IgD-negative memory B cell (primary cell): ENCODE measurements around the gene TAC4. TPM values are rescaled to one million over a fixed set of nuclear protein-coding genes. Genes with fewer than 3 reads are reported as not detected.

Source experiments
- H3K27ac Mint-ChIP-seq, 3 donors: one replicate each; pipeline ENCODE4 v1.8.0; 2020 to 2022; ENCODE audit warnings: mild to moderate bottlenecking in 3 of 3, mixed read lengths in 3 of 3, moderate library complexity in 1 of 3
- H3K27me3 Mint-ChIP-seq: one replicate; pipeline ENCODE4 v1.8.0; 2021; ENCODE audit warnings: mixed read lengths
- H3K36me3 Mint-ChIP-seq: one replicate; pipeline ENCODE4 v1.8.0; 2020; ENCODE audit warnings: mild to moderate bottlenecking, mixed read lengths
- H3K4me1 Mint-ChIP-seq, 3 donors: one replicate each; pipeline ENCODE4 v1.8.0; 2020 to 2022; ENCODE audit warnings: mixed read lengths in 3 of 3, mild to moderate bottlenecking in 1 of 3
- H3K4me3 Mint-ChIP-seq, 4 donors: one replicate each; pipeline ENCODE4 v1.8.0; 2020 to 2022; ENCODE audit warnings: mild to moderate bottlenecking in 4 of 4, mixed read lengths in 4 of 4, moderate library complexity in 3 of 4
- H3K9me3 Mint-ChIP-seq, 3 donors: one replicate each; pipeline ENCODE4 v1.8.0; 2020 to 2021; ENCODE audit warnings: mixed read lengths in 3 of 3, mild to moderate bottlenecking in 1 of 3
- polyA plus RNA-seq: library from polyadenylated mRNA; unstranded; fragments of 300-500 nt; fragmentation: Illumina TruSeq; gene quantifications from one replicate; pipeline ENCODE4 v1.2.3, GENCODE V29; 2021

TAC4 gene
- polyA plus RNA-seq, 1 donor from 2014 or later: not detected

DNA sequence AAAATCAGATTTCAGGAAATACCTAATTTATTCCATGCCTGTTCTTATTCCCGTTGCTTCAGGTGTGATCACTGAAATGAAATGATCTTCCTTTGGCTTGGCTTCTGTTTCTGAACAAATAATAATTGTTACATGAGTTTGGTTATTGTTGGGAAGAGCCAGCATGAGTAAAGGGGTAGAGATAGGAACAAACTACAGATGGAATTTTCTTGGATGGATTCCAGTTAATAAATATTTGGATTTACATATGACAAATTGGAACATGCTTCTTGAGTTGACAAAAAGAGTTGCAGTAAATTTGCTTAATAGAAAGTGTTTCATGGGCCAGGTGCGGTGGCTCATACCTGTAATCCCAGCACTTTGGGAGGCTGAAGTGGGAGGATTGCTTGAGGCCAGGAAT is 28.2 kb downstream of the TAC4 start:
- peak overlapping the region in 1 of 3 donors; percentile 45 for H3K27ac Mint-ChIP-seq
- H3K27me3 Mint-ChIP-seq: no peaks in the 10 kb centered on the region
- peaks cover 2% of the 10 kb centered on the region for H3K36me3 Mint-ChIP-seq
- peaks cover 0 to 4% (median 0%) of the 10 kb centered on the region in 3 donors for H3K4me1 Mint-ChIP-seq
- H3K4me3 Mint-ChIP-seq: no peak overlapping the region
- no peaks in the 10 kb centered on the region for H3K9me3 Mint-ChIP-seq

DNA sequence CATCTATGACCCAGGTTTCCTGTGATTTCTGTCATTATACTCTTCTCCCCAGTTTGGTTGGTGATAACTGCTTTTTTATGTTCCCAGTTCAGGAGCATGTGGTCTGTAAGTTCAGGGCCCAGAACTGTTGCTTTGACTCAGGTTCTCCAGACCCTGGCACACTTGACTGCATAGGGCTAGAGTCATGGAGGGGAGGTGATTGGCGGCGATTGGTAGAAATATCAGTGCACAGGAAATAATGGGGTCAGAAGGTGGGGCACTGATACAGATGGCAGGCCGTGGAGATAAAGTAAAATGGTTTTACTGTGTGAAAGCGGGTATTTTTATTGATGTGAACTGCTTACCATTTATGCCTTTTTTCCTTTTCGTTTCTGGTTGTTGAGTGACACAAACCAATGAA is 28.7 kb downstream of the TAC4 start:
- H3K27me3 Mint-ChIP-seq: no peaks in the 10 kb centered on the region
- peak overlapping the region in 1 of 3 donors; percentile 45 for H3K27ac Mint-ChIP-seq
- H3K36me3 Mint-ChIP-seq: peaks cover 2% of the 10 kb centered on the region
- H3K4me3 Mint-ChIP-seq: no peak overlapping the region
- H3K4me1 Mint-ChIP-seq: peaks cover 0 to 4% (median 0%) of the 10 kb centered on the region in 3 donors
- no peaks in the 10 kb centered on the region for H3K9me3 Mint-ChIP-seq

DNA sequence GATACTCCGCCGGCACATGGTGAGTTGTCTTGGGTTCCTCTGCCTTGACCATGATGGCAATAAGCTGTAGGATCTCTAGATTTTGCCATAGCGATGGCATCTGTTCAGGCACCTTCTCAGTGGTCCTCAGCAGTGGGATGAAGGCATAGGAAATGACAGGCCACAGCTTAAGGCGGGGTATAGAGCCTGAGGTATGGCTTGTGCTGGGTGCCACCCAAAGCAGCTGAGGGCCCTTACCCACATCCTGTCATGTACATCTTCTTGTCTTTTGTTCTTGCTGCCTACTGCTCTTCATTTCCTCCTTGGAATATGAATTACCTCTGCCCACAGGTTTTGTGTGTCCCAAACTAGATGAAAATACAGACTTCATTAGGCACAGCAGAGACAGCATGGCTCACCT is 29.9 kb downstream of the TAC4 start:
- no peak overlapping the region for H3K4me3 Mint-ChIP-seq
- H3K27me3 Mint-ChIP-seq: no peaks in the 10 kb centered on the region
- H3K36me3 Mint-ChIP-seq: no peaks in the 10 kb centered on the region
- H3K9me3 Mint-ChIP-seq: no peaks in the 10 kb centered on the region
- H3K27ac Mint-ChIP-seq: peak overlapping the region; percentile 47 to 95 (median 63)
- peaks cover 0 to 4% (median 0%) of the 10 kb centered on the region in 3 donors for H3K4me1 Mint-ChIP-seq

- Mint-ChIP-seq H3K4me3 (no peak overlapping the region), H3K27ac (peak overlapping the region in 1 of 3 donors; percentile 28), H3K4me1 (peaks cover 0 to 2% (median 0%) of the 10 kb centered on the region in 3 donors), H3K36me3 (no peaks in the 10 kb centered on the region), H3K27me3 (no peaks in the 10 kb centered on the region), H3K9me3 (no peaks in the 10 kb centered on the region)
Measured at GRCh38 chr17:49815761-49816281, 32.0 kb downstream of the TAC4 start.

DNA sequence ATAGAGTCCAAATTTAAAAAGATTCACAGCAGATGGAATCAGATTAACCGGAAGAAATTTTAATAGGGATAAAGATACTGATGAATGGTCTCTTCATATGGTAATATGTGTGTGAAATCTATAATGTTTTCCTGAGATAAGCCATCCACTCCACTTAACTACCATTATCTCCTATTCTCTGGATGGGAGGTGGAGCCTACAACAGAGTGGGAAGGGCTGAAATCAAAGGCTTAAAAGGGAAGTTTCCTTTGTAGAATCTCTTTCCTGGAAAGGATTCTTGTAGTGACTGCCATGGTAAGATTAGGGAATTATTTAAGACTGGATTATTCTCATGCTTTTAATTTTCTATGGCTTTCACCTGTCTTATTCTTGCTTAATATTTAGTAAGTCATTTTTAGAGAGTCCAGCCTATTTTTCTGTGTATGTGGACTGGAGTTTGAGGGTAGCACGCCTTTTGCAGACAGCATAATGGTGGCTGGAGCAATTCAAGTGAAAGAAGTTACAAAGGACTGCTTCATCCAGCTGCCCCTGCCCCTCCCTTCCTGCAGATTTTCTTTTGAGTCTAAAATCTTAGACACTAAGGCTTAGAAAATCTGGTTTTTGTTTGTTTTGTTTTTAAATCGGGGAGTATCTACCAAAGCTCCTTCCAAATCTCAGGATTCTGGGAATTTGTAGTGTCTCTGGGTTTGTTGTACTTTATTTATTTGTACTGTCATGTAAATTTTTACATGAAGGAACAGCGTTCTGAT is 32.9 kb downstream of the TAC4 start:
- peaks cover 0 to 2% (median 0%) of the 10 kb centered on the region in 3 donors for H3K4me1 Mint-ChIP-seq
- H3K36me3 Mint-ChIP-seq: no peaks in the 10 kb centered on the region
- no peak overlapping the region for H3K27ac Mint-ChIP-seq

DNA sequence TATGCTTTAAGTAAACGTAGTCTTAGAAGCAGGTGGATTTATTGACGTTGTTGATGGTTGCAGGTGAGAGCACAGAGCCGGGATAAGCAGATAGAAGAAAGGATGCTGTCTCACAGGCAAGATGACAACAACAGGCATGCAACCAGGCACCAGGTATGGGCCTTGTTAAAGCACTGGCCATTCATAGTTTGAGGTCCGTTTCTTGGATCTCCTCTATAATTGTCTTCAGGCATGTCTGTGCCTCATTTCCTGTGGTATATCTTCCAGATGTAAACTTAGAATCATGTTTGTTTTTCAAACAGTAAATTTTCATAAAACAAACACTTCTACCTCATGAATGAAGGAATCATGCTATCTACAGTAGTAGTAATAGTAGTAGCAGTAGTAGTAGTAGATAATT is 38.8 kb downstream of the TAC4 start:
- peaks cover 3 to 7% (median 6%) of the 10 kb centered on the region in 3 donors for H3K4me1 Mint-ChIP-seq
- H3K27ac Mint-ChIP-seq: no peak overlapping the region
- no peaks in the 10 kb centered on the region for H3K27me3 Mint-ChIP-seq
- peaks cover 9% of the 10 kb centered on the region for H3K36me3 Mint-ChIP-seq
- no peaks in the 10 kb centered on the region for H3K9me3 Mint-ChIP-seq
- no peak overlapping the region for H3K4me3 Mint-ChIP-seq

More for the DNA sequence above, 32.9 kb downstream of the TAC4 start:
- Mint-ChIP-seq H3K4me3 (no peak overlapping the region), H3K27me3 (no peaks in the 10 kb centered on the region), H3K9me3 (no peaks in the 10 kb centered on the region)

GRCh38 chr17:49798738-49799137 is 49.1 kb downstream of the TAC4 start:
- no peak overlapping the region for H3K4me3 Mint-ChIP-seq
- H3K27me3 Mint-ChIP-seq: no peaks in the 10 kb centered on the region
- H3K4me1 Mint-ChIP-seq: peaks cover 6 to 16% (median 10%) of the 10 kb centered on the region in 3 donors
- no peaks in the 10 kb centered on the region for H3K9me3 Mint-ChIP-seq
- H3K36me3 Mint-ChIP-seq: peaks cover 5% of the 10 kb centered on the region
- H3K27ac Mint-ChIP-seq: no peak overlapping the region

- Mint-ChIP-seq H3K36me3 (peaks cover 5% of the 10 kb centered on the region), H3K4me3 (peak overlapping the region in 1 of 4 donors; percentile 12), H3K9me3 (no peaks in the 10 kb centered on the region), H3K27ac (no peak overlapping the region), H3K4me1 (peaks cover 8 to 16% (median 12%) of the 10 kb centered on the region in 3 donors), H3K27me3 (no peaks in the 10 kb centered on the region)
Measured at GRCh38 chr17:49798182-49798581, 49.7 kb downstream of the TAC4 start.

- H3K27ac Mint-ChIP-seq: no peak overlapping the region
- H3K27me3 Mint-ChIP-seq: no peaks in the 10 kb centered on the region
- no peak overlapping the region for H3K4me3 Mint-ChIP-seq
- H3K4me1 Mint-ChIP-seq: peaks cover 5 to 23% (median 12%) of the 10 kb centered on the region in 3 donors
- H3K9me3 Mint-ChIP-seq: no peaks in the 10 kb centered on the region
- peaks cover 3% of the 10 kb centered on the region for H3K36me3 Mint-ChIP-seq
Measured at GRCh38 chr17:49795372-49795771, 52.5 kb downstream of the TAC4 start.

GRCh38 chr17:49793309-49793708 is 54.6 kb downstream of the TAC4 start:
- Mint-ChIP-seq H3K9me3 (no peaks in the 10 kb centered on the region), H3K4me1 (peaks cover 18 to 34% (median 21%) of the 10 kb centered on the region in 3 donors), H3K4me3 (peak overlapping the region in 2 of 4 donors; percentile 68 to 77), H3K36me3 (peaks cover 2% of the 10 kb centered on the region), H3K27ac (no peak overlapping the region), H3K27me3 (no peaks in the 10 kb centered on the region)

GRCh38 chr17:49789243-49789578 is 58.7 kb downstream of the TAC4 start:
- peaks cover 24 to 34% (median 25%) of the 10 kb centered on the region in 3 donors for H3K4me1 Mint-ChIP-seq
- peak overlapping the region; percentile 89 to 99 (median 96) for H3K4me3 Mint-ChIP-seq
- peaks cover 0 to 2% (median 0%) of the 10 kb centered on the region in 3 donors for H3K9me3 Mint-ChIP-seq
- H3K36me3 Mint-ChIP-seq: peaks cover 3% of the 10 kb centered on the region
- no peaks in the 10 kb centered on the region for H3K27me3 Mint-ChIP-seq
- H3K27ac Mint-ChIP-seq: peak overlapping the region; percentile 90 to 100 (median 99)

GRCh38 chr17:49788478-49789242 is 59.2 kb downstream of the TAC4 start, which contains the start of gene KAT7:
TSS of gene KAT7 (plus strand) at chr17:49788681. CDS start at chr17:49788835, 154 bp downstream.
- Mint-ChIP-seq H3K4me3 (peak within 1 kb of the TSS; percentile 89 to 99 (median 96)), H3K4me1 (peaks cover 24 to 34% (median 25%) of the 10 kb centered on the region in 3 donors), H3K9me3 (peaks cover 0 to 2% (median 0%) of the 10 kb centered on the region in 3 donors), H3K36me3 (peaks cover 3% of the 10 kb centered on the region), H3K27ac (peak within 1 kb of the TSS; percentile 90 to 100 (median 99)), H3K27me3 (no peaks in the 10 kb centered on the region)
